Breast epithelium (tissue), 4 donors: ENCODE data around the gene ANKRD49. TPM values are rescaled to one million over a fixed set of nuclear protein-coding genes. Genes with fewer than 3 reads are reported as not detected.
A peak's percentile ranks its signal among the peaks of the same experiment; 100 is the strongest.

Experiments used
- DNase-seq, 2 donors: peaks; one replicate each; pipeline ENCODE4 v3.0.0-alpha.2; 2019; ENCODE audit warnings: low spot score in 2 of 2
- H3K27ac ChIP-seq, 2 donors: fragments of 200-600 bp; sonication (generic) in 1 of 2; one replicate each; pipeline ENCODE4 v1.5.1; 2016 to 2019; ENCODE audit warnings: mild to moderate bottlenecking in 1 of 2
- H3K27me3 ChIP-seq, 2 donors: fragments of 200-600 bp; sonication (generic) in 1 of 2; one replicate each; pipeline versions ENCODE4 v1.5.1 to v1.6.0; 2017 to 2019; ENCODE audit warnings: control low read depth in 1 of 2, mild to moderate bottlenecking in 1 of 2
- H3K36me3 ChIP-seq: fragments of 200-600 bp; one replicate; pipeline ENCODE4 v1.5.1; 2019
- H3K4me1 ChIP-seq, 2 donors: fragments of 200-600 bp; sonication (generic); one replicate each; pipeline ENCODE4 v1.5.1; 2016 to 2019; ENCODE audit warnings: control low read depth in 1 of 2
- H3K4me3 ChIP-seq, 3 donors: fragments of 200-600 bp; sonication (generic); 1 replicate in 2 of 3; 2 replicates in 1 of 3; pipeline ENCODE4 v1.5.1; 2016 to 2019; ENCODE audit warnings: mild to moderate bottlenecking in 3 of 3, moderate library complexity in 2 of 3
- H3K9me3 ChIP-seq, 2 donors: fragments of 200-600 bp; sonication (generic) in 1 of 2; one replicate each; pipeline ENCODE4 v1.5.1; 2016 to 2019; ENCODE audit warnings: control low read depth in 1 of 2
- CTCF ChIP-seq, 3 donors: fragments of 450-650 bp; IDR thresholded peaks; one replicate each; pipeline ENCODE4 v1.5.1; 2016 to 2017; ENCODE audit warnings: antibody characterized with exemption in 3 of 3, mild to moderate bottlenecking in 3 of 3, moderate library complexity in 3 of 3
- POLR2A ChIP-seq: fragments of 450-650 bp; IDR thresholded peaks from one replicate; pipeline ENCODE4 v1.6.1; 2016; ENCODE audit warnings: antibody characterized with exemption, mild to moderate bottlenecking, moderate library complexity
- POLR2AphosphoS5 ChIP-seq, 3 donors: sonication (generic); formaldehyde crosslinking; IDR thresholded peaks; one replicate each; pipeline ENCODE4 v1.6.1; 2017; ENCODE audit warnings: antibody characterized with exemption in 3 of 3
- intact Hi-C: fragments of 100-400 bp; cut with DNase I; formaldehyde crosslinking; loops from one replicate; pipeline ENCODE4 v1.15.1; 2023; ENCODE audit warnings: low total_unique reads
- total RNA-seq, 3 donors: library from RNA; depleted of rRNA; stranded (reverse); fragments of >200 nt; gene quantifications; one replicate each; pipeline ENCODE4 v1.1.0, GENCODE V29; 2016

Gene ANKRD49
- total RNA-seq, 3 donors from 2014 or later: 18.4 to 23.6 (median 21.3) TPM

GRCh38 chr11:94536386-94536785, 42.6 kb downstream of the ANKRD49 start:
- DNase-seq: no peak

GRCh38 chr11:94537031-94537600, 43.3 kb downstream of the ANKRD49 start:
- H3K36me3 ChIP-seq: no peaks in the 10 kb centered on the region
- H3K4me1 ChIP-seq: no peaks in the 10 kb centered on the region
- H3K27ac ChIP-seq: no peak overlapping the region
- no peak overlapping the region for H3K4me3 ChIP-seq
- H3K27me3 ChIP-seq: no peaks in the 10 kb centered on the region
- TF ChIP-seq CTCF (IDR thresholded peaks at IDR 0.05) (no peak), POLR2AphosphoS5 (IDR thresholded peaks at IDR 0.05) (no peak), POLR2A (no peak)
- H3K9me3 ChIP-seq: no peaks in the 10 kb centered on the region
- intact Hi-C loops: no loop called here
- no peak for DNase-seq

More at GRCh38 chr11:94536386-94536785, 42.6 kb downstream of the ANKRD49 start:
- no peak overlapping the region for H3K4me3 ChIP-seq
- intact Hi-C loops: no loop called here
- no peak overlapping the region for H3K27ac ChIP-seq
- H3K4me1 ChIP-seq: no peaks in the 10 kb centered on the region
- H3K9me3 ChIP-seq: no peaks in the 10 kb centered on the region
- H3K36me3 ChIP-seq: no peaks in the 10 kb centered on the region
- no peaks in the 10 kb centered on the region for H3K27me3 ChIP-seq
- TF ChIP-seq POLR2AphosphoS5 (IDR thresholded peaks at IDR 0.05) (no peak), CTCF (IDR thresholded peaks at IDR 0.05) (no peak), POLR2A (no peak)

- no peak for DNase-seq
- H3K27ac ChIP-seq: no peak overlapping the region
- H3K27me3 ChIP-seq: no peaks in the 10 kb centered on the region
- no peaks in the 10 kb centered on the region for H3K9me3 ChIP-seq
- intact Hi-C loops: no loop called here
- H3K4me3 ChIP-seq: no peak overlapping the region
- no peaks in the 10 kb centered on the region for H3K36me3 ChIP-seq
- no peaks in the 10 kb centered on the region for H3K4me1 ChIP-seq
- no peak for TF ChIP-seq POLR2A
- no peak for TF ChIP-seq POLR2AphosphoS5 (IDR thresholded peaks at IDR 0.05)
- TF ChIP-seq CTCF (IDR thresholded peaks at IDR 0.05): no peak
Measured at GRCh38 chr11:94539420-94539819, 45.6 kb downstream of the ANKRD49 start.

GRCh38 chr11:94543695-94544645, 50.2 kb downstream of the ANKRD49 start, which contains the start of gene FUT4:
TSS of gene FUT4 (plus strand) at chr11:94543921. CDS start at chr11:94544134, 213 bp downstream.
- Histone ChIP-seq H3K4me1 (no peaks in the 10 kb centered on the region), H3K27ac (peak within 1 kb of the TSS; percentile 95), H3K4me3 (peak within 1 kb of the TSS; percentile 76 to 82 (median 77)), H3K27me3 (no peaks in the 10 kb centered on the region), H3K9me3 (no peaks in the 10 kb centered on the region), H3K36me3 (no peaks in the 10 kb centered on the region)
- intact Hi-C loops: no loop called here
- TF ChIP-seq POLR2A (peak; percentile 21), CTCF (IDR thresholded peaks at IDR 0.05) (peak in 1 of 3 donors; percentile 19), POLR2AphosphoS5 (IDR thresholded peaks at IDR 0.05) (peak in 2 of 3 donors; percentile 83)
- DNase-seq: peak; percentile 84 to 85
